B cell (primary cell): ENCODE data around the gene TRIM40. TPM values are rescaled to one million over a fixed set of nuclear protein-coding genes. Genes with fewer than 3 reads are reported as not detected.

Source experiments
- ATAC-seq: fragments of 200-7000 bp; cut with Tn5 transposase; one replicate; pipeline ENCODE4 v1.10.0; 2021; ENCODE audit warnings: low read depth, mild to moderate bottlenecking, moderate number of reproducible peaks, moderate library complexity
- CTCF ChIA-PET: fragments of 350-600 bp; sonication (Branson Sonifier 250); formaldehyde crosslinking; loops from one replicate; lab custom pipeline; 2021; ENCODE audit warnings: antibody characterized with exemption, inconsistent platforms; lab: Charles Lee
- POLR2A ChIA-PET: fragments of 350-600 bp; sonication (Branson Sonifier 250); formaldehyde crosslinking; loops from one replicate; lab custom pipeline; 2021; ENCODE audit warnings: antibody characterized with exemption; lab: Charles Lee
- DNase-seq: peaks from one replicate; pipeline ENCODE4 v3.0.0; 2013
- H2AFZ ChIP-seq: 2 replicates; pipeline ENCODE4 v1.6.1; 2012; ENCODE audit warnings: mild to moderate bottlenecking, low read depth, low read length; ENCODE audit not compliant: insufficient read depth, poor library complexity, severe bottlenecking
- H3K27ac ChIP-seq, 2 donors: 1 replicate in 1 of 2; 2 replicates in 1 of 2; pipeline ENCODE4 v1.5.1; 2012 to 2013; ENCODE audit warnings: low read length in 2 of 2, mild to moderate bottlenecking in 2 of 2, moderate library complexity in 1 of 2
- H3K27me3 ChIP-seq, 4 experiments: fragments of 200-600 bp in 1 of 4; sonication (generic) in 1 of 4; replicated peaks in 1 of 4; 1 replicate in 2 of 4; 2 replicates in 2 of 4; pipeline versions ENCODE4 v1.6.1 to v1.7.0; 2013 to 2016; ENCODE audit warnings: low read length in 3 of 4, mild to moderate bottlenecking in 2 of 4, mixed read lengths in 1 of 4, moderate library complexity in 1 of 4; ENCODE audit not compliant: insufficient read depth in 4 of 4, control insufficient read depth in 3 of 4; ENCODE audit errors: control extremely low read depth in 1 of 4
- H3K36me3 ChIP-seq, 2 experiments: replicated peaks in 1 of 2; 1 replicate in 1 of 2; 2 replicates in 1 of 2; pipeline versions ENCODE4 v1.6.1 to v1.7.1; 2013; ENCODE audit warnings: low read length in 1 of 2; ENCODE audit not compliant: insufficient read depth in 2 of 2, control insufficient read depth in 1 of 2; ENCODE audit errors: control extremely low read depth in 1 of 2, extremely low read depth in 1 of 2
- H3K4me1 ChIP-seq, 2 donors: fragments of 200-600 bp in 1 of 2; sonication (generic) in 1 of 2; 1 replicate in 1 of 2; 2 replicates in 1 of 2; pipeline versions ENCODE4 v1.5.1 to v1.6.1; 2013 to 2017; ENCODE audit warnings: low read length in 2 of 2; ENCODE audit not compliant: control insufficient read depth in 2 of 2, insufficient read depth in 2 of 2
- H3K4me2 ChIP-seq: replicated peaks from 2 replicates; pipeline ENCODE3; 2012; ENCODE audit warnings: mild to moderate bottlenecking, low read depth, low read length; ENCODE audit not compliant: poor library complexity, severe bottlenecking
- H3K4me3 ChIP-seq, 5 experiments: fragments of 200-600 bp in 1 of 5; sonication (generic) in 1 of 5; 1 replicate in 3 of 5; 2 replicates in 2 of 5; pipeline versions ENCODE4 v1.5.1 to v1.7.0; 2011 to 2016; ENCODE audit warnings: low read length in 4 of 5, mild to moderate bottlenecking in 4 of 5, low read depth in 2 of 5, control low read depth in 1 of 5, moderate library complexity in 1 of 5; ENCODE audit not compliant: insufficient read depth in 1 of 5; ENCODE audit errors: control extremely low read depth in 1 of 5, extremely low read depth in 1 of 5
- H3K79me2 ChIP-seq: fragments of 200-600 bp; sonication (generic); one replicate; pipeline ENCODE4 v1.6.0; 2016; ENCODE audit warnings: low read length; ENCODE audit not compliant: control insufficient read depth, insufficient read depth
- H3K9ac ChIP-seq: fragments of 200-600 bp; sonication (generic); 2 replicates; pipeline ENCODE4 v1.6.1; 2017; ENCODE audit warnings: mild to moderate bottlenecking, low read length, moderate library complexity
- H3K9me3 ChIP-seq, 3 donors: one replicate each; pipeline versions ENCODE4 v1.6.1 to v1.7.1; 2013; ENCODE audit warnings: low read length in 2 of 3; ENCODE audit not compliant: control insufficient read depth in 2 of 3, insufficient read depth in 1 of 3; ENCODE audit errors: control extremely low read depth in 1 of 3
- H4K20me1 ChIP-seq: 2 replicates; pipeline ENCODE4 v1.6.0; 2012; ENCODE audit warnings: mild to moderate bottlenecking, low read length; ENCODE audit not compliant: insufficient read depth, control insufficient read depth, poor library complexity, severe bottlenecking
- H3K27ac Mint-ChIP-seq: one replicate; pipeline ENCODE4 v1.8.0; 2021; ENCODE audit warnings: mixed read lengths
- H3K27me3 Mint-ChIP-seq: one replicate; pipeline ENCODE4 v1.8.0; 2021; ENCODE audit warnings: mixed read lengths
- H3K4me1 Mint-ChIP-seq: one replicate; pipeline ENCODE4 v1.8.0; 2021; ENCODE audit warnings: mixed read lengths
- H3K4me3 Mint-ChIP-seq: one replicate; pipeline ENCODE4 v1.8.0; 2021; ENCODE audit warnings: mixed read lengths
- H3K9me3 Mint-ChIP-seq: one replicate; pipeline ENCODE4 v1.8.0; 2022; ENCODE audit warnings: mixed read lengths; ENCODE audit not compliant: insufficient read depth
- EZH2 ChIP-seq: IDR thresholded peaks from 2 replicates; pipeline ENCODE4 v1.6.1; 2012; ENCODE audit warnings: borderline replicate concordance, low read depth, mild to moderate bottlenecking, moderate library complexity, low read length; ENCODE audit not compliant: insufficient read depth, poor library complexity, severe bottlenecking
- WGBS: methylation state at CpG from one replicate; pipeline ENCODE4 v1.1.5; 2013; ENCODE audit warnings: missing lambda C conversion rate; ENCODE audit not compliant: insufficient coverage; 5-methylcytosine and 5-hydroxymethylcytosine counted together
- intact Hi-C: fragments of 100-400 bp; cut with micrococcal nuclease; formaldehyde crosslinking; loops from one replicate; pipeline ENCODE4 v1.10.0; 2022
- polyA plus RNA-seq: library from polyadenylated mRNA; depleted of rRNA; stranded (reverse); fragments of >200 nt; gene quantifications from 2 replicates; pipeline ENCODE4 v1.2.3, GENCODE V29; 2012
- total RNA-seq, 2 donors: library from RNA; stranded (reverse); fragments of 120-200 nt in 1 of 2; gene quantifications; 1 replicate in 1 of 2; 2 replicates in 1 of 2; pipeline versions ENCODE4 v1.2.3 to v1.2.4, GENCODE V29; 2013 to 2022
- TF ChIP-seq, protein P1 (sequence below): fragments of 200-600 bp; IDR thresholded peaks from one replicate; pipeline ENCODE4 v1.8.0; 2022; ENCODE audit warnings: antibody characterized with exemption, mild to moderate bottlenecking

The TRIM40 gene
- total and polyA plus RNA-seq, 2 donors (not counting 1 experiment from before 2014, with no cell fraction given): not detected

DNA sequence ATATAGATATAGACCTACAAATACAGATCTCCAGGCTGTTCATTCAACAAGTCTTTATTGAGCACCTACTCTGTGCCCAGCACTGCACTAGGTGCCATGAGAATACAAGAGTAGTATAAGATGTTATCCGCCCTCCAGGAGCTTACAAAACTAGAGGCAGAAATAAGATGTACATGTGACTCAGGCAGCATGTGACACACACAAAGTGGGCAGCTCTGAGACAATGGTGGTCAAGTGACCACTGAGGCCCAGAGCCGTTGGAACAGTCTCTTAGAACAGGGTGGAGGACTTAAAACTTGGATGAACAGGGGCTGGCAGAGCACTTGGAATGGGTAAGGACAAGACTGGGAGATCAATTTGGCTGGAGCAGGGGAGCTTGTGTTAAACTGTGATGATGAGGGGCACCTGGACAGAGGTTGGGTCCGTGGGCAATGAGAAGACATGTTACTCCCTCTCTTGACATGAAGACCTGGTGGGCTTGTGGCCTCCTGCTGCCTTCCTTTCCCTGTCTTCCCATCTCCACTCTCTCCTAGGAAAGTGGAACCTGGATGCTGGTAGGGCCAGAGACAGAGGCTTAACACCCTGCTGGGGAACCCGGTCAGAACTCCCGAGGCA, 48.6 kb downstream of the TRIM40 start:
- ATAC-seq (no peak), DNase-seq (no peak)
- Mint-ChIP-seq H3K9me3 (peaks cover 2% of the 10 kb centered on the region), H3K27ac (peak overlapping the region; percentile 42), H3K27me3 (peaks cover 5% of the 10 kb centered on the region), H3K4me1 (no peaks in the 10 kb centered on the region), H3K4me3 (no peak overlapping the region)
- Histone ChIP-seq H3K4me3 (no peak overlapping the region), H3K27ac (no peak overlapping the region), H2AFZ (no peak overlapping the region), H3K4me2 (no peak overlapping the region), H3K27me3 (peaks cover 0 to 4% (median 2%) of the 10 kb centered on the region in 4 experiments), H3K79me2 (no peaks in the 10 kb centered on the region), H3K36me3 (peaks cover 0 to 42% of the 10 kb centered on the region in 2 experiments), H3K4me1 (no peaks in the 10 kb centered on the region), H3K9ac (no peak overlapping the region), H3K9me3 (peaks cover 5 to 7% (median 6%) of the 10 kb centered on the region in 3 donors), H4K20me1 (no peaks in the 10 kb centered on the region)
- WGBS: 86% methylated on average over 2 of the region's 5 CpGs
- ChIA-PET POLR2A (no interaction called here), CTCF (no interaction called here)
- intact Hi-C loops: no loop called here
- TF ChIP-seq, protein P1, sequence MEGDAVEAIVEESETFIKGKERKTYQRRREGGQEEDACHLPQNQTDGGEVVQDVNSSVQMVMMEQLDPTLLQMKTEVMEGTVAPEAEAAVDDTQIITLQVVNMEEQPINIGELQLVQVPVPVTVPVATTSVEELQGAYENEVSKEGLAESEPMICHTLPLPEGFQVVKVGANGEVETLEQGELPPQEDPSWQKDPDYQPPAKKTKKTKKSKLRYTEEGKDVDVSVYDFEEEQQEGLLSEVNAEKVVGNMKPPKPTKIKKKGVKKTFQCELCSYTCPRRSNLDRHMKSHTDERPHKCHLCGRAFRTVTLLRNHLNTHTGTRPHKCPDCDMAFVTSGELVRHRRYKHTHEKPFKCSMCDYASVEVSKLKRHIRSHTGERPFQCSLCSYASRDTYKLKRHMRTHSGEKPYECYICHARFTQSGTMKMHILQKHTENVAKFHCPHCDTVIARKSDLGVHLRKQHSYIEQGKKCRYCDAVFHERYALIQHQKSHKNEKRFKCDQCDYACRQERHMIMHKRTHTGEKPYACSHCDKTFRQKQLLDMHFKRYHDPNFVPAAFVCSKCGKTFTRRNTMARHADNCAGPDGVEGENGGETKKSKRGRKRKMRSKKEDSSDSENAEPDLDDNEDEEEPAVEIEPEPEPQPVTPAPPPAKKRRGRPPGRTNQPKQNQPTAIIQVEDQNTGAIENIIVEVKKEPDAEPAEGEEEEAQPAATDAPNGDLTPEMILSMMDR: no peak
- no peak for TF ChIP-seq EZH2

DNA sequence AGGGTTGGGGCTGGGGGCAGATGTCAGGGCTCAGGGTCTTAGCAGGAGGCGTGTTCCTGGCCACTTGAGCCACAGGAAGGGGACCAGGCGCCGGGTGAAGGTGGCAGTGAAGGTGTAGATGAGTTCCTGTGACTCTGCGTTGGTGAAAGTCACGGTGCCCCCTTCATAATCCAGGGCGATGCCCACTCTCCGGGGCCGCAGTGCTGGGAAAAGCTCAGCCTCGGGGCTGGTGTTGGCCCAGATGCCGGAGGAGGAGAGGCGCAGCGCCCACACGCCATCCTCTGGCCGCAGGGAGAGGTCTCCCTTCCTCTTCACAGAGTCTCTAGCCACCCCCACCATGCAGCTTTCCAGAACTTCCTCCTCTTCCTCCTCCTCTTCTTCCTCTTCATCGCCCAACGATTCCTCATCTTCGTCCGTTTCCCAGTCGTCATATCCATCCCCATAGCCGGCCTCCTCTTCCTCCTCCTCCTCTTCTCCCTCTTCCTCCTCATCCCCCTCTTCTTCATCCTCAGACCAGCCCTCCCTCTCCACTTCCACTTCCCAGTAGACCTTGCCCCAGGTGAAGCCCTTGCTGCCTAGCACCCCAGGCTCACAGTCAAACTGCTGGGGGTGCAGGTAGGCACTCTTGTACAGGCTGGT, 50.0 kb downstream of the TRIM40 start:
- WGBS: 96% methylated on average over 19 of the region's 20 CpGs

More for the DNA sequence above, 50.0 kb downstream of the TRIM40 start:
- Mint-ChIP-seq H3K4me1 (no peaks in the 10 kb centered on the region), H3K9me3 (peaks cover 1% of the 10 kb centered on the region), H3K27me3 (no peaks in the 10 kb centered on the region), H3K4me3 (no peak overlapping the region), H3K27ac (no peak overlapping the region)
- no peaks in the 10 kb centered on the region for H3K79me2 ChIP-seq
- H3K9ac ChIP-seq: no peak overlapping the region
- ChIA-PET CTCF (no interaction called here), POLR2A (no interaction called here)
- no peak overlapping the region for H3K4me2 ChIP-seq
- H3K27ac ChIP-seq: no peak overlapping the region
- TF ChIP-seq, protein P1: no peak
- TF ChIP-seq EZH2: no peak
- H3K4me3 ChIP-seq: no peak overlapping the region
- H4K20me1 ChIP-seq: peaks cover 5% of the 10 kb centered on the region
- intact Hi-C loops: no loop called here
- H3K9me3 ChIP-seq: peaks cover 0 to 5% (median 0%) of the 10 kb centered on the region in 3 donors
- DNase-seq (no peak), ATAC-seq (no peak)
- H3K36me3 ChIP-seq: peaks cover 6 to 57% of the 10 kb centered on the region in 2 experiments
- H2AFZ ChIP-seq: no peak overlapping the region
- H3K4me1 ChIP-seq: no peaks in the 10 kb centered on the region
- no peaks in the 10 kb centered on the region for H3K27me3 ChIP-seq
